Activated CD4-positive, CD25-positive, alpha-beta regulatory T cell treated with anti-CD3 and anti-CD28 coated beads, Interleukin-2, amount 50 U/mL, for 24 hours (primary cell): ENCODE results near the gene PPIH.
"Not testable (repeated sequence)": the region's sequence is repeated elsewhere in the genome, so short reads cannot be mapped to it uniquely, and the experiment has no call there.

Experiments used
- ATAC-seq, 2 donors: fragments of 150-1000 bp; cut with Tn5 transposase; one replicate each; pipeline ENCODE4 v1.10.0; 2021; ENCODE audit warnings: mild to moderate bottlenecking in 1 of 2, moderate library complexity in 1 of 2

Gene PPIH

GRCh38 chr1:42657981-42658876 lies at the start of gene PPIH:
PPIH (plus strand) TSS chr1:42658423; CDS start chr1:42658447, 24 bp downstream.
- peak; percentile 97 to 98 for ATAC-seq

- ATAC-seq, result no peak
Measured at GRCh38 chr1:42613803-42614131, 44.5 kb upstream of the PPIH start.

GRCh38 chr1:42618866-42619265 lies 39.4 kb upstream of the PPIH start:
- no peak for ATAC-seq

- no peak for ATAC-seq
Measured at GRCh38 chr1:42620307-42620706, 37.9 kb upstream of the PPIH start.

DNA sequence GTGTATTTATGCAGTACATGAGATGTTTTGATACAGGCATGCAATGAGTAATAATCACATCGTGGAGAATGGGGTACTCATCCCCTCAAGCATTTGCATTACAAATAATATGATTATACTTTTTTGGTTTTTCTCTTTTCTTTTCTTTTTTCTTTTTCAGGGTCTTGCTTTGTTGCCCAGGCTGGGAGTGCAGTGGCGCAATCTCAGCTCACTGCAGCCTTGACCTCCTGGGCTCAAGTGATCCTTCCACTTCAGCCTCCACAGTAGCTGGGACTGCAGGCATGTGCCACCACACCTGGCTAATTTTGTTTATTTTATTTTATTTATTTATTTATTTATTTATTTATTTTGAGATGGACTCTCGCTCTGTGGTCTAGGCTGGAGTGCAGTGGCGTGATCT lies 37.0 kb upstream of the PPIH start:
- ATAC-seq, result not testable (repeated sequence)

- not testable (repeated sequence) for ATAC-seq
Measured at GRCh38 chr1:42627205-42627604, 31.0 kb upstream of the PPIH start.

GRCh38 chr1:42639116-42639515 lies 19.1 kb upstream of the PPIH start:
- no peak for ATAC-seq

DNA sequence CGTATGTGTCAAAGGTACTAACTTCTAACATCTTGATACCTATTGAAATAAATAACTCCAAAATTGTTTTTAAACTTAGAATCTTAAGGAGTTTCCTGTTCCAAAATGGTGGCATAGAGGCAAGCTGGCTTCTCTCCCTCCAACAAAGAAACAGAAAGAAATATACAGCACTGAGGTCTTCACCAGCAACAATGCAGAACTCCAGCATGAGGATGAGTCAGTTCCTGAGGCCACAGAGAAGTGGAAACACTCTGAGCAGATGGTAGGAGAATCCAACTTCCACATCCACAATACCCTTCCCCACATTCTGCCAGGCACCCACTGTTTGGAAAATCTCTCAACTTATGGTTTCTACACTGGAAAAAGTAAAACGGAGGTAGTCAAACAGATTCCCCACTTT lies 12.2 kb upstream of the PPIH start:
- no peak for ATAC-seq

DNA sequence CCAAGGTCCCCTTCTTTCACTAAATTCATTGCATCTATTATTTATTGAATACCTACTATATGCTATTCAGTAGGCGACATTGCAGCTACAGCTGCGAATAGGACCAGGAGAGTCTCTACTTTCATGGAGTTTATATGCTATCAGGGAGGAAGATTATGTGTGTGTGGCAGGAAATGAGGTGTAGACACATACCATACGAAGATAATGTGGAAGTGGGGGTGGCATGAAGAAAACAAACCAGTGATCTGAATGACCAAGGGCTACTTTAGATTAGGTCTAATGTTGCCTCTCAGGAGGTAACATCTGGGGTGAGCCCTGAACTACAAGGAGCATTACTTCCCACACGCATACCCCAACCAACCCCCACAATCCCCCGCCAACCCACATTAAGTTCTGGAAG lies 1.0 kb upstream of the PPIH start:
- ATAC-seq, result no peak

DNA sequence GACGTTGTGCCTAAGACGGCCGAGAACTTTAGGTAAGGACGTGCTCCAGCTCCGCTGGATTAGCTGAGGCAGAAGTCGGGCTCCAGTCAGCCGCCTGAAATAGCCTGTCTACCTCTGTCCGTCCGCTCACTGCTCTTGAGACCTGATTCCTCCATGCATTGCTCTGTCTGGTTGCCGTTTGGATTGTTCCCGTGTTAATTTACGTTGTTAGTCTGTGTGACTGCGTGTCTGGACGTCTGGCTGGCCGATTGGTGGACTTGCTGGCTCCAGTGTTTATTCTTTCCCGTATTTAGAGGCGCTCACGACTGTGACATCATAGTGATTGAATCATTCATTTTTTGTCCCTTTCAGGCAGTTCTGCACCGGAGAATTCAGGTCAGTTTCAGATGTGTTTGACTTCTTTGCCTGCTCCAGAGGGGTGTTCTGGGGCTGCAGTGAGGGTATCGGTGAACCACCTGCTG lies 684 bp downstream of the PPIH start:
- ATAC-seq, result peak in 1 of 2 donors; percentile 0

GRCh38 chr1:42660907-42661500 lies 2.8 kb downstream of the PPIH start:
- peak; percentile 56 to 66 for ATAC-seq

- no peak for ATAC-seq
Measured at GRCh38 chr1:42669936-42670335, 11.7 kb downstream of the PPIH start.

DNA sequence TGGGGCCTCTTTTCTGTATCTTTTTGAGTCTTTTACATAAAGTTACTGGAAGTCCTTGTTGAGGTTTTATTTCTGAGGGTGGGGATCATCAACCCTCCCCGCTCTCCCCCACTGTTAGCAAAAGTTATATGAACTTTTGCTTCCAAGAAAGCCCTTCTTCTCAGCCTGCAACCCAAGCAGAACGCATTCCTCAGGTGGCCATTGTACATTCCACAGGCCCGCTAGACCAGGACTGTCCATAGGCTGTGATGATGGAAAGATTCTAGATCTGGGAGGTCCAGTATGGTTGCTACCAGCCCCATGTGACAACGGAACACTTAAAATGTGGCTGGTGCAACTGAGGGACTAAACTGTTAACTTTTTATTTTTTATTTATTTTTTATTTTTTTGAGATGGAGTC lies 12.2 kb downstream of the PPIH start:
- ATAC-seq, result no peak

DNA sequence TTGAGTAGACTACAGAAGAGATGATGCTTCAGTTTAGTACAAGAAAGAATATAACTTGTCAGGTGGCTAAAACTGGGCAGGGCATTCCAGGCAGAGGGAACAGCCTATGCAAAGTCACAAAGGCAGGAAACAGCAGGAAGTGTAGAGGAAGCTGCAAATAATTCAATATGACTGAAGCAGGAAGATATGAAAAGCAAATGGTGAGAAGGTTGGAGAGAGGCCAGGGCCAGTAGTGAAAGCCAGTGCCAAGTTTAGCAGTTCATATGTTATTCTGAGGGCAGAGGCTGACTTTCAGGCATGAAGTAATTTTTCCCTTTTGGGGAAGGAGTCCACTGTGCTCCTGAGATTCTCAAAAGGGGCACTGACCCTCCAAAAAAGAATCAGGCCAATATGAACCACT lies 16.0 kb downstream of the PPIH start:
- no peak for ATAC-seq

DNA sequence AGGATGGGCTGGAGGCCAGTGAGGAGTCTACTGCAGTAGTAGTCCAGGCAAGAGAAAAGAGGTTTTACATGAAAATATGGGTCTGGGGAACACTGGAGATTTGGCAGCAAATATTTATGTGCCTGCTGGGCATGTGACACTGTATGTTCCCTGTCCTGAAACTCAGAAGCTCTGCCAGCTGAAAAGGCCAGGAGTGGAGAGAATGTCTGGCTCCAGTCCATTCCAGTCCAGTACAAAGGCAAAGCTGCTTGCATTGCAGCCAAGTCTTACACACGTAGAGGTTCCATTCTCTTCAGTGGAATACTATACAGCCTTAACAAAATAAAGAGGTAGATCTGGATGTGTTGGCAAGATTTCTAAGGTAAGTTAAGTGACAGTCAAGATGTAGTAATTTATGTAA lies 16.5 kb downstream of the PPIH start:
- no peak for ATAC-seq

DNA sequence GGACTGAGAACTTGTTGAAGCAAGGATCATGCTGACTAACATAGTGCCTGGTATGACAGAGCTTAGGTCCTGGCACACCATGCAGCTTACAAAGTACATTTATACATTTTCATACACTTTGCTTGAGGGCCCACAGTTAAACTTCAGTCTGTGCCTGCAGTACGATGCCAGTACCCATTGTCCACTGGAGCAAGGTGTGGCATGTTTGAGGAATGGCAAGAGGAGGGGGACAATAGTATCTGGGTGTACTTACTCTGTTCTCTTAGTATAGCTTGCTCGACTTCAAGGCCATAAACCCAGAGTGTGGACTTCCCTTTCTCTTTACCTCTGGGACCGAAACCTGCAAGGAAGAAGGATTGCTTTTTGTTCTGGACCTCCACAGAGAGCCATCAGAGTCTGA lies 17.2 kb downstream of the PPIH start:
- ATAC-seq, result no peak

GRCh38 chr1:42676534-42677087 lies 18.4 kb downstream of the PPIH start:
- no peak for ATAC-seq

DNA sequence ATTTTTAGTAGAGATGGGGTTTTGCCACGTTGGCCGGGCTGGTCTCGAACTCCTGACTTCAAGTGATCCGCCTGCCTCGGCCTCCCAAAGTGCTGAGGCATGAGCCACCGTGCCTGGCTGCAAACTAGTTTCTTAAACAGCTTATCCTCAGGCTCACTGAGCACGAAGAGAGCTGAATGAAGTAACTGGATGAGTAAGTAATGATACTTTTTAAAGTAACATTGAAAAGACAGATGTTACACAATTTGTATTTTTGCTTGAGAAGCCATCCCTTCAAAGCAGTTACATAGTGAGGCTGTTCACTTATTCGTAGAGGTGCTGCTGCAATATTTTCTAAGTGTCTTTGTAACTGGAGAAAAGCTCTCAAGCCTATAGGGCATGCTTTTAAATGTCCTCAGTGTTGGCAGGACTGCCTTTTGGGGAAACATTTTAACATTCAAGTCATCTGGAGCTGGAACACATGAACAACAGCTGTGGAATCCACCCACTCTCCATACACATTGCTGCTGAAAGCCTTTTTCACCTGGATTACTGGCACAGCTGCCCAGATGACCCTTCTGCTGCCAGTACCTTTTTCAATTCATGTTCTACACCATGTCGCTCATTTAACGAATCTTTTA lies 21.3 kb downstream of the PPIH start:
- ATAC-seq, result no peak

DNA sequence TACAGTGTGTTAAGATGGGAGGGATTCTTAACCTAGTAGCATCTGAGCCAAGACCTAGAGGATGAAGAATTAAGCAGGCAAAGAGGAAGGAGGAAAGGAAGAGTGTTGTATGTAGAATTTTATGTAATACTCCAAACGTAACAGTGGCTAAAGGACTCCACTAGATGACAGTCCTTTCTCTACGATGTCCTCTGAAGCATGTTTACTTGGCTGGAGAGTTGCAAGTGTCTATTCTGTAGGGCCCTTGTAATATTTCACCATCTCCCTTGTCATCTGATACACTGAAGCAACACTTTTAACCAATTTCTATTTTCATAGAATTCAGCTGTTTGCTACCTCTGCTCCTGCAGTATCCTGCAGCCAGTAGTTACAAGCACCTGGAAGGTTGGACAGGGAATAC lies 21.8 kb downstream of the PPIH start:
- no peak for ATAC-seq

GRCh38 chr1:42680921-42681683 lies 22.9 kb downstream of the PPIH start:
- ATAC-seq, result no peak

DNA sequence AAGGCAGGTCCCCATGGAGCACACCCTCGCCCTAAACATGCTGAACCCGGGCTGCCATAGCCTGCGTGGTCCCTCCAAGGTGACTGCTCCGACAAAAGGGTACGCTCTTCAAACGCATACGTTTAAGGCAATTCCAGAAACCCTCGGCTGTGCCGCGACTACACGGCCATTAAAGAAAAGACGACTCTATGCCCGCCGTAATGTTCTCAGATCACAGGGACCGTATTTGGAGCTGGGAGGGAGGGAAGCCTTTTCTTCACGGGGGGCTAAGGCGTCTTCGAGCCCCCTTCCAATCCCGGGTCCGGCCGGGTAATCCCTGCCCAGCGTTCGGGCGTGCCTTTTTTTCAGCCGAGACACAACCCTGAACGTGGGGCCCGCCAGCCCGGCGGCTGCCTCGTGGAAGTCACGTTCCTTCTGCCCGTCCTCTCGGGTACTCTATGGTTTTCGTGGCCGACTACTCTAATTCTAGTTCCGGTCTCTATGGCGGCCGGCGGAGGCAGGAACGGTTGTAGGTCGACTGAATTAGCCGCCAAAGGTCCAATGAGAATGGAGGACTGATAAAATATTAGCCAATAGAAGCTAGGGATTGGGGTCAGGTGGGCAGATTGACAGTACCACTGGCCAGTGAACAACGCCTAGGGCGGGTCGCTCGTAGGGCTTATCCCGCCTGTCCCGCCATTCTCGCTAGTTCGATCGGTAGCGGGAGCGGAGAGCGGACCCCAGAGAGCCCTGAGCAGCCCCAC lies 23.7 kb downstream of the PPIH start, which contains the start of gene YBX1:
TSS of gene YBX1 (plus strand) at position 678 of the 743 bp plus-strand sequence. CDS start 148 bp downstream, outside the sequence.
- peak; percentile 94 for ATAC-seq

- peak; percentile 10 to 18 for ATAC-seq
Measured at GRCh38 chr1:42682484-42682738, 24.2 kb downstream of the PPIH start.
